GM19240 (cell line): ENCODE data around the gene NUDT14.

Experiments used
- DNase-seq: peaks from one replicate; pipeline ENCODE4 v3.0.0; 2011; ENCODE audit warnings: low spot score; ENCODE audit not compliant: insufficient read length

Gene NUDT14

DNA sequence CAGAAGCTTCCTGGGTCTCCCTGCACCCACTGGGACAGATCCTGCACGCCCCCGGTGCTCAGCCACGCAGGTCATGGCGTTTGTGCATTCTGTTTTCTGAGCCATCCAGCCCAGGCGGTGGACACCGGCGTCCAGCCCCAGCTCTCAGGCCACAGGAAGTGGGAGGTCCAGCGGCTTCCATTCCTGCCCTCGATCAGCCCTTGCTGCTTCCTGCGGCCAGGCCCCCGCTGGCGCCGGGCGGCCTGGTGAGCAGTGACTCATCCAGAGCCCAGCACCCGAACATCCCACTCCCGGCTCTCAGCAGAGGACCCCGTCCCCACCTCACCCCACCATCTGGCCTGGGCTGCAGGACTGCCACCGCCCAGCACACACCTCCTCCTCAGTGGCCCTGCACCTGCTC, 18.0 kb upstream of the NUDT14 start:
- DNase-seq = no peak

DNA sequence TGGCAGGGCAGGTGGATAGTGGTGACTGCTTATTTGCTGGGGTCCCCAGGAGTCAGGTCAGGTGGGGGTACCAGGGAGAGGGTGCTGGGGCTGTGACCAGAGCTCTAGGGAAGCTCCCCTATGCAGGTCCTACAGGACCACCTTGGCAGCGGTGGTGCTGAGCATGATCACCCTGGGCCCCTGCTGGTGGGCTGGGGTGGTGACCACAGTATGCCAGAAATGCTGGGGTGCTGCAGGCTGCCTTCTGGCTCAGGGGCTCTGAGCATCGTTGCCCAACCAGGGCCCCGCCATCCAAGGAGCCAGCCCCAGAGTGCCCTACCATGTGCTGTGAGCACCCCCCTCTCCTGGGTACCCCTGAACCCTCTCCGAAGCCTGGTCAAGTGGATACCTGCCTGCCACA, 17.5 kb upstream of the NUDT14 start:
- no peak for DNase-seq

DNA sequence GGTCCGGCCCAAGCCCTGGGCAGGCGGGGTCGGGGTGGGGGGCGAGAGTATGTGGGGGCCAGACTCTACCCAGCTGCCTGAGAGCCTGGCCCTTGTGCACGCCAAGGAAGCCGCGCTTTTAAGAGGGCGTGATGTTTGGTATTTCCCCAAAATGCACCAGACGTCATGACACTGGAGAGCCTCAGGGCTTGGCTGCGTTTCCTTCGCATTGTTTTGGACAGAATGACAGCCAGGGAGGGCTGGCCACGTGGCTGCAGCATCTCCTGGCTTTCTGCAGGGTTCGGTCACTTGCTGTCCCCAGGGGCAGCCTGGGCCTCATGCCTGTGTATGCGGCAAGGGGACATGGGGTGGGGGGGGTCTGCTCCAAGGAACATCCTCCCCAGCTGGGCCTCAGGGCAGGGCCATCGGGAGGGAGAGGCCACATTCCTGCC, 16.1 kb upstream of the NUDT14 start:
- DNase-seq = no peak

DNA sequence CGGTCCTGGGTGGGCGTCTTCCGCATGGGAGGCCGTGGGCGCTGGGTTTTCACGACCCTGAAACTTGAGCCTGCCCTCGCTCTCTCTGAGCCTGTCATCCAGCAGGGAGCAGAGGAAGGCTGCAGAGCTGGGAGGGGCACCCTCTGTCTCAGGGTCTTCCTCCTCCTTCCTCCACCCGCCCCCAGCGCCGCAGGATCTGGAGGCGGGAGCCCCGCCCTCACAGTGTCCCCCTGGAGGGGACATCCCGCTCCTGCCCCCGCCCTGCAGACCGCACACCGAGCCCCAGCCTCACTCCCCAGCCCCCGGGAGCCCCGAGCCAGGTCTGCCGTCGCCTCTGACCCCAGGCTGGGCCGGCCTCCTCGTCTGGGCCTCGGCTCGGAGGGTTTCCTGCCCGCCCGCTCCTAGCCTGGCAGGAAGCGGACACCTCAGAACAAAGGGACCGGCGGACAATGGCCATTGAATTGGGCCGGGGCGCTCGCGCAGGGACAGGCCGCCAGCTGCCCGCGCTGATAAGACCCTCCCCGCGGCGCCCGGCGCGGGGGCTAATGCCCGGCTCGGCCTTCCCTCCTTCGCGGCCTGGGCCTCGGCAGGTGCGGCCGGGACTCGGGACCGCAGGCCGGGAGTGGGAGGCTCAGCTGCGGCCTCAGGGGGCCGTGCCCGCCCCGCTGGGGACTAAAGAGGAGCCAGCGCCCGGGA, 15.3 kb upstream of the NUDT14 start:
- no peak for DNase-seq

DNA sequence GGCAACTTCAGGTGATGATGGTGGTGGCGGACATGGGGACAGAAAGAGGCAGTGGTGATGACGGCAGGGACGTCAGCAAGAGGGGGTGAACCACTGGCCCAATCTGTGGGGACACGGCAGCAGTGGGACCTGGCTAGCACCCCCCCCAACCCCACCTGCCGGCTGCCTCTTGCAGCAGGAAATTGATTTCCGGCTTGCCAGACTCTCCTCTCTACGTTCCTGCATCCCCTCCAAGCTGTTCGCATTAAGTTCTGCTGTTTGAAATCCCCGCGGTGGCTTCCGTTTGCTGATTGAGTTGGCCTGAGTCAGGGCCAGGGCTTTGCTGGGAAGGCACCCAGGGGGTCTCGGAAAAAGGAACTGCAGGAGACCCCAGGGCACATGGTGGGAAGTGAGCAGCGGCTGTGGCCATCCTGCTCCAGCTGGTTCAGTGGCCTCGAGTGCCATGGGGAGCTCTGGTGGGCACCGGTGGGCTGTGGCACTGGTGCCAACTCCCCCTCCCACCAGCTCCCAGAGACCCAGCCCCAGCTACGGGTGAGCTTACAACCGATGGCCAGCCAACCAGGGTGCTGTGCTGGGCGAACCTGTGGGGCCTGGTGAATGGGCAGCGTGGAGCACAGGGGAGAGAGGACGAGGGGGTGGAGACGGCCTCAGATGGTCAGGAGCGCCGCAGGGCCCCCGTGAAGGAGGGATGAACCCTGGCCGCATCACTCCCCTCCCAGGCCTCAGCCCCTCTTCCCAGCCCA, 14.6 kb upstream of the NUDT14 start:
- no peak for DNase-seq

DNA sequence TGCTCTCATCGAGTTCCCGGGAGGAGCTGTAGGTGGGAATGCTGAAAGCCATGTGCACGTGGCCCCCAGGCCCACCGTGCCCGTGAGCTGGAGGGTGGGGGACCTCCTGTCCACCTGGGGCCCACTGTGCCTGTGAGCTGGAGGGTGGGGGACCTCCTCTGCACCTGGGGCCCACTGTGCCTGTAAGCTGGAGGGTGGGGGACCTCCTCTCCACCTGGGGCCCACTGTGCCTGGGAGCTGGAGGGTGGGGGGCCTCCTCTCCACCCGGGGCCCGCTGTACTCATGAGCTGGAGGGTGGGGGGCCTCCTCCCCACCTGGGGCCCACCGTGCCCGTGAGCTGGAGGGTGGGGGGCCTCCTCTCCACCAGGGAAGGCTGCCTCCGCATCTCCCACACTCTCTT, 13.9 kb upstream of the NUDT14 start:
- no peak for DNase-seq

DNA sequence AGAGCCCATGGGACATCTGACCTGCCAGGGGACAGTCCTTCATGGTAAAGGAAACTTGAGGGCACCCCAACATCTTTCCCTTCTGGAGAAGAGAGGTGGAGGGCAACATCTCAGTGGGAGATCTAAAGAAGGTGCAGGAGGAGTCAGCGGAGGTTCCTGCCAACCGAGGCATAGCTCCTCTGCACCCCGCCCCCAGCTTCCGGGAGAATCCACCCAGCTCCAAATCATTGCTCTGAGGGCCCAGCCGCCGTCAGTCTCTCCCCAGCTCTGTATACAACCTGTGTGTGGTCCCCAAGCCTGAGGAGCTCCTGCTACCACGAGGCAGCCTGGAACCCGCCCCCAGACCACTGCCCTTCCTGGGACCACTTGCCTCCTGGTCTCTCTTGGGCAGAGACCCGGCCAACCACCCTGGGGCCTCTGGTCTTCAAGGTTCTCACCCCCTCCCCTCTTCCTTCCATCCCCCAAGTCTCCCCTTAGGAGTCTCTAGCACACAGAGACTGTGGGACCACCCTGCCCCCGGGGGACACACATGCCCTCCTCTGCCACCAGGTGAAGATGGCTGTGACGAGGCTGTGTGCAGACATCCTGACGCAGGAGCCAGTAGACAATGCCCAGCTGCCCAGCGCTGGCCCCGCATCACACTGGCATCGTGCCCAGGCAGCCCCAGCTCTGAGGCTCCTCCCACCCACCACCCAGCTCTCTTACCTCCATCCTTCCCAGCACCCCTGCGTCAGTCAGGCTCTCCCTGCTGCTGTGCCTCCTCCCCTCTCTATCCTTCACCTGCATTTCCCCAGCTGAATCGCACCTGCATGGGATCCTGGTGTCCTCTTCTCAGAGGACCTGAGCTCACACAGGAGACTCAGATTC, 13.0 kb upstream of the NUDT14 start:
- DNase-seq = no peak

DNA sequence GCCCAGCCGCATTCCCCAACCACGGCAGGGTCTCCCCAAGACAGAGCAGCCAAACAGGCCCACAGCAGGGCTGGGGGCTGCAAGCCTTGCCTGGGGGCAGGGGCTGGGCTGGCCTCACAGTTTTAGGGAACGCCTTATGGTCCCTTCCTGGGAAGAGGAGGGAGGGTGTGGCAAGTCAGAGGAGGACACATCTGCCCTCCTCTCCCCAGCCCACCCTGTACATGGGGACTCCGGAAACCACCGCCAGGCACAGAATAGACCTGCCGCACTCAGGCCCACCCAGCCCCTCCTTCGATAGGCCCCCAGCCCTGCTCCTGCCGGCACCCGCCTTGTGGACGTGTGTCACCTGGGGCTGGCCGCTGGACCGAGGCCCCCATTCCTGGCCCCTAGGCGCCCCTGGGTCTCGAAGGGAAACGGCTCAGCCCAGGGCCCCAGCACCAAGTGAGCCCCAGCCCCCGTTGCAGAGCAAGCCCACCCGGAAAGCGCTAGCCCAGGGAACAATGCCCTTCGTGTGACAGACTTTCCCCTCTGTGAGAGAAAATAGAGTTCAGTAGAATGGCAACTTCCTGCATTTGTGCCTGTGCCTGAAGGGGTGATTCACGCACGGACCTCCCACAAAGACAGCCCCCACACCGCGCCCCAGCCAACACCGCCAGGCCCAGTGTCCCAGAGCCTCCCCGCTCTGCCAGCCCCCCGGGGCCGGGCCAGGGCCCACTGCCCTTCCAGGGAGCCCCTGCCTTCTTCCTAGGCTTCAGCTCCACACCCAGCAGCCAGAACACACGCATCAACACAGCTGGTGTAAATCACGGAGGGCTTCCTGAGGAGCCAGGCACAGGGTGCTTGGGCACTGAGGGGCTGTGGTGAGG, 12.0 kb upstream of the NUDT14 start:
- no peak for DNase-seq

DNA sequence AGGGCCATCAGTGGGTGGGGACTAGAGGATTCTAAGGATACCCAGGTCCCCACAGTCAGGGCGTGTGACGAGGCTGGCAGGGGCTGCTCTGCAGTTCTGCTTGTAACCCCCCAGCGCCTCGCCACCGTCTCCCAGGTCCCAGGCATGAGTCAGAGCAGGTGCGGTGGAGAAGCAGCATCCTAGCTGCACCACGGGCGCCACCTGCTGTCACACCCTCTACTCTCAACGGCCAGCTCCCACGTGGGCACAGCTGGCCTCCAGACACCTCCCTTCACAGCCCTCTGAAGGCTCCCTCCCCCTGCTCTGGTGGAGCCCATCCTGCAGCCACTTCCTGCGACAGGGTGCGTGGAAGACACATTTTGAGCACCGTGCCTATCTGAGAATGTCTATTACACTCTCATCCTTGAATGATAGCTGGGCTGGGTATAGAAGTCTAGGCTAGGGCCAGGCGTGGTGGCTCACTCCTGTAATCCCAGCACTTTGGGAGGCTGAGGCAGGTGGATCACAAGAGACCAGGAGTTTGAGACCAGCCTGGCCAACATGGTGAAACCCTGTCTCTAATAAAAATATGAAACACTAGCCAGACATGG, 6.9 kb upstream of the NUDT14 start:
- no peak for DNase-seq

DNA sequence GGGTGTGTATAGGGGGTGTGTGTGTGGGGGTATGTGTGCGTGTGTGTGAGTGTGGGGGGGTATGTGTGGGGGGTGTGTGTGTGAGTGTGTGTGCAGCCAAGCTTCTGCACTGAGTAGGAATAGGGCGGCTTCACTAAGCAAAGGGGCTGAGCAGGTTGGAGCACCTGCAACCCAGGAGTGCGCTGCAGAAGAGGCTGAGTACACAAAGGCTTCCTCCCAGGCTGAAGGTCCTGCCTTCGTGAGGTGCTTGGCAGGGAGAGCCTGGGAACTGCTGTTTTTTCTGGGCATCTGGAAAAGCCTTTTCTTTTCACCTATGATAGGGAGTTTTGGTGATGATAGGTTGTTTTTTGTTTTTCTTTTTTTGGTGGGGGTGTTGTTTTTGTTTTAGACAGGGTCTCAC, 6.0 kb upstream of the NUDT14 start:
- no peak for DNase-seq

DNA sequence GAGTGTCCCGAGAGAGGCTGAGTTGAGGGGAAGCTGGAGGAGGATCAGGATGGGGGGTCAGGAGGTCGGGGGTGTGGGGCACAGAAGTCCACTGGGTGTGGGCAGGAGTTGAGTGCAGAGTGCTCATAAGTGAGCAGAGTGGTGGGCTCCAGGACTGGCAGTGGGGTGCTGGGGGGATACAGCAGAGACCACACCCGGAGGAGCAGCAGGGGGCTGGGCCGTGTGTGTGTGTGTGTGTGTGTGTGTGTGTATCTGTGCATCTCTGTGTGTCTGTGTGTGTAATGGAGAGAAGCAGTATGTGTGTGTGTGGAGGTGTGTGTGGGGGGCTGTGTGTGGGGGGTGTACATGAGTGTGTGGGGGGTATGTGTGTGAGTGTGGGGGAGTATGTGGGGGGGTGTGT, 4.9 kb upstream of the NUDT14 start:
- no peak for DNase-seq

DNA sequence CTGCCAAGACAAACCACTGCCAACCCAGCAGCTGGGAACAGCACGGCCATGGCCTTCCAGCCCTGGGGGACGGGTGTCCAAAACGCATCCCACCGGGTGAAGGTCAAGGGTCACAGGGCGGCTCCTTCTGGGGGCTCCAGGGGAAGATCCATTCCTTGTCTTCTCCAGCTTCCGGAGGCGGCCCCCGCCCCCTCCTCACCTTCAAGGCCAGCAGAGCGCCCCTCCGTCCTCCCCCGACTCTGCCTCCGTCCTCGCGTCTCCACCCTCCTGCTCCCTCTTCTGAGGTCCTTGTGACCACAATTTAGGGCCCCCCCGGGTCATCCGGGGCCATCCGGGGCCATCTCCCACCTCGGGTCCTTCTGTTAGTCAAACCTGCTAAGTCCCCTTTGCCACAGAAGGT, 3.9 kb upstream of the NUDT14 start:
- no peak for DNase-seq

DNA sequence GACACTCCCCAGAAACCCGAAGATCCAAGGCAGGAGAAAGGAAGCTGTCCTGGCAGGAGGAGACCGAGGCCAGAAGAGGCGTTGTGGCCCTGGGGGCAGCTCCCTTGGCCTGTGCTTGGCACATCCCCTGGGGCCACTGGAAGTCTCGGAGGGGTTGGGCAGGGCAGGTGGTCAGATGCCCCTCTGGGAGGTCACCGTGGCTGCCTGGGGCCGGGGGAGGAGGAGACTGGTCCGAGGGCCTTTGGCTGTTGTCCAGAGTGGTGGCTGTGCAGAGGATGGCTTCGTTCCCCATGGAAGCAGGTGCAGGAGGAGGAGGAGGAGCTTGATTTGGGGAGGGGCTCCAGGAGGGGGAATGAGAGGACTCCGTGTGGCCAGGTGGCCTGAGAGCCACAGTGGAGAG, 3.3 kb upstream of the NUDT14 start:
- DNase-seq = no peak

DNA sequence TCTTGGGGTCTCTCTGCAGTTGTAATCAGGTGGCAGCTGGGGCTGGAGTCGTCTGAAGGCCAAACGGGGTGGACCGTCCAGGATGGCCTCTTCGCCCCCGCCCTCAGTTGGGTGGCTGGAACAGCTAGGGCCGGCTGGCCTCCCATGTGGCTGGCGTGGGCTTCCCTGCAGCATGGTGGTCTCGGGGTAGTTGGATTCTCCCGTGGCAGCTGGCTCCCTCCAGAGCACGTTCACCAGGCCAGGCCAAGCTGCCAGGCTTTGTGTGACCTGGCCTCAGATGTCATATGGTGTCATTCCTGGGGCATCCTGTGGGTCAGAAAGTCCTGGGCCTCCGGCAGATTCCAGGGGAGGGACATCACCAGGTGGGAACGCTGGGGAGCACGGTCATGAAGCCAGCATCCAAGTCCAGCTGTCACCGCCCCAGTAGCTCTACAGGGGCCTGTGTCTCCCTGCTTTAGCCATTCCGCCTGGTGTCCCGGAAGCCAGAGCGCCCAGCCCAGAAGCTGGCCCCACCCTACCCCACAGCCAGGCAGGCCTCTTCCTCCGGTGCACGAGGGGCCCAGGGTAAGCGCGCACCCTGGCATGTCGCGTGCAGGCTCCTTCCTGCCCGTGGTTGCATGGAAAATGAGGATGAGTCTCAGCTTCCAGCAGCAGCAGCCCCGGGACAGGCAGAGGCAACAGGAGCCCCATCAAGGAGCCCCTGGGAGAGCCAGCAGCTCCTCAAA, 1.3 kb upstream of the NUDT14 start:
- no peak for DNase-seq

DNA sequence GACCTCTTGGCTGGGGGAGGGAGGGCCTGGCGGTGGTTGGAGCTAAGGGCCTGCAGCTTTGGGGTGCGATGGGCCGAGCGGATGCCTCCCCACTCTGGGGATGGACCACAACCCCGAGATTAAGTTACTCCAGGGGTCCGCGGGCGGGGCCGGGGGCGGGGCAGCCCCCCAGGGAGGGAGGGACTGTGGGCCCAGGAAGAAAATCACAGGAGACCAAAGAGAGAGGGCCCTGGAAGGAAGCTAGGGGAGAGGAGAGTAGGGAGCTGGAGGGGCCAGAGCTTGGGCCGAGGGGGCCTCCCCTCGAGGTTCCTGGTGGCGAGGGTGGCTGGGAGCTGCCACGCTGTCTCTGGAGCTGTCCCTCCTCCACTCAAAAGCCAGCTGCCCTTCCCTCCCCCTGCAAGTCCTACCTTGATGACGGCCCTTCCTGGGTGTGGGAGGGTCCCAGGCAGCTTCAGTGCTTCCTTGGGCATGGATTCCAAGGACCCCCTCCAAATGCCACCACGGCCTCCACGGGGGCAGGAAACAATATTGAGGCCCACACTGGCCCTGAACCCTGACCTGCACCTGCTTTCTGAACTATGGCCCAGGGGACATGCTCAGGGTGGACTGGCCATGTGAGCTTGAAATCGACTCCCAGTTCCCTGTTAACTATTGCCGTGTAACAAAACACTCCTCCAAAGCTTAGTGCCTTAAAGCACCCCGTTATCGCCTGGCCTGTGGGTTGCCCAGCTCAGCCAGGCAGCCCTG, 610 bp upstream of the NUDT14 start:
- no peak for DNase-seq

DNA sequence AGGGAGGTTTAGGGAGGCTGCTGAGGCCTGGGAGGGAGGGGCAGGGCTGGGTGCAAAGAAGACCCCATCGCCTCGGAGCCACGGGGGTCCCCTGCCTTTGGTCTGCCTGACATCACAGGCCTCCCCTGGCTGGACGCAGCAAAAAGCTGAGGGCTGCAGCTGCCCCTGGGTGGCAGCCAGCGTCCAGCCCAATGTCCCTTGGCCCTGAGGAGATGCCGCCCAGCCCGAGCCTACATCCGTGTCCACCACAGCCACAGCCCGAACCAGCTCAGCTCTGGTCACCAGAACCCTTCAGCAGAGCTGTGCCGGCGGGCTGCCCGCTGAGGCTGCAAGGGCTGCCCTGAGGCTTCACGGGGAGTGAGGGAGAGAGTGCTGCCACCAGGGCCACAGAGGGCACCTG, 1.9 kb downstream of the NUDT14 start:
- no peak for DNase-seq

DNA sequence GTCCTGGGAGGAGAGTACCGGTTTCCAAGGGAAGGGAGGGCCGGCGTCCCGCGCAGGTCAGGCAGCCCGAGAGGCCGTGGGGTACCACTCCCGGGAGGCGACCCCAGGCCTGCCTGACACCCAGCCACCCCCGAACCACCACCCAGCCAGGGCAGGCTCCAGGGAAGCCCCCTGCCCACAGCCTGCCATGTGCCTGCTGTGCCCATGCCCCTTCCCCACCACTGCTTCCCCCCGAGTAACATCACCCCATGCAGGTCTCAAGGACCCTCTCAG, 2.3 kb downstream of the NUDT14 start:
- no peak for DNase-seq

DNA sequence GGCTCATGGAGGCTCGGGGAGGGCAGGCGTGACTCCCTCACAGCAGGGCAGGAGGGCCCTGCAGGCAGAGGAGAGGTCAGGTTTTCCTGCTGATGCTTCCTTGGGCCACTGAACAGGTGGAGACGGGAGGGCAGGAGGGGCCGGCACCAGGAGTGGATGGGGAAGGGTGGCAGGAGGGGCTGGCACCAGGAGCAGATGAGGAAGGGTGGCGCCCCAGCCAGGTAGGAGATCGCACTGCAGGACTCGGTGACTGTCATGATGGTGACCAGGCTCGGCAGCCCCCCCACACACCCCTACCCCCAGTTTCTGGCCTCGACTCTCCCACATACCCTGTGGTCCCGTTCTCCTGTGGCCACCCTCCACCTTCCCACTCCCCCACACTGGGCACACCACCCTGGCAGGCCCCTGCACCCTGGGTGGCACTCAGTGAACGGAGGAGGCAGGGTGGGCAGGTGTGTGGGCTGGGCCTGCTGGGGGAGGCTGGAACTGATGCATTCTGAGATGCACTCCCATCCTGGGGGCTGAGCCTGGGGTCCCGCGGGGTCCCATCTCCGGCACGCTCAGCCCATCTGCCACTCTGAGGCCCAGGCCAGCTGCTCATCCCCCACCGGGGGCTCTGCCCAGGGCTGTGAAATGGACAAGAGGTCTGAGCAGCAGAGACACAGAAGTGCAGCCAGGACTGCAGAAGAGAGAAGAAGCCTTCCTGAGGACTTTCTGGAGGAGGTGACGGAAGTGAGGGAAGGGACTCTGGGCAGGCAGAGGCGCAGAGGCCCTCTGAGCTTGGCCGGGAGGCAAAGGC, 2.8 kb downstream of the NUDT14 start:
- DNase-seq = no peak

DNA sequence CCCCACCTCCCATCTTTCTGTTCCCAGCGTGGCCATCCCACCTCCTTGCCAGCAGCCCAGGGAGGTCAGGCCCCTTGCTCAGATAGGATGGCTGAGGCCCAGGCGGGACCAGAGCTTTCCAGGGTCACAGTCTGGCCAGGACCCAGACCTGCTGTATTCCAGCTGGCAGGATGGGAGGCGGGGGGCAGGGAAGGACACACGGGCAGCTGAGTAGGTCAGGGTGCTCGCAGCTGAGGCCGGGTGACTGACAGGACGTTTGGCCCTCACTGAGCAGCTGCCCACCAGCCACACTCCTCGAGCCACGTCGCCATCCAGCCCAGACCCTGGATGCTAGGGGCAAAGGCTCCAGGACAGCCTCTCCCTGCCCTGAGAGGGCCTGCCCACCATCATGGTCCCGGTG, 4.0 kb downstream of the NUDT14 start:
- DNase-seq = no peak
